Effector memory CD4-positive, alpha-beta T cell (primary cell): Measurements from ENCODE around the gene MARCHF5.
"Not testable (repeated sequence)": the region's sequence is repeated elsewhere in the genome, so short reads cannot be mapped to it uniquely, and the experiment has no call there.

Source experiments
- DNase-seq, 3 donors: peaks; one replicate each; pipeline ENCODE4 v3.0.0-alpha.2; 2020
- H3K27ac ChIP-seq: 2 replicates; pipeline ENCODE4 v1.7.0; 2013; ENCODE audit warnings: mild to moderate bottlenecking, low read length, moderate library complexity; ENCODE audit not compliant: insufficient read depth, poor library complexity, severe bottlenecking
- H3K27me3 ChIP-seq: replicated peaks from 2 replicates; pipeline ENCODE4 v1.7.0; 2013; ENCODE audit warnings: mild to moderate bottlenecking, low read length; ENCODE audit not compliant: insufficient read depth, control insufficient read depth, poor library complexity, severe bottlenecking
- H3K36me3 ChIP-seq: 2 replicates; pipeline ENCODE4 v1.7.0; 2013; ENCODE audit warnings: mild to moderate bottlenecking, low read length, moderate library complexity; ENCODE audit not compliant: control insufficient read depth, insufficient read depth
- H3K4me1 ChIP-seq: 2 replicates; pipeline ENCODE4 v1.7.0; 2013; ENCODE audit warnings: low read length, mild to moderate bottlenecking; ENCODE audit not compliant: control insufficient read depth, insufficient read depth, poor library complexity, severe bottlenecking
- H3K4me3 ChIP-seq: 2 replicates; pipeline ENCODE4 v1.7.0; 2013; ENCODE audit warnings: low read length, low read depth, mild to moderate bottlenecking; ENCODE audit not compliant: insufficient read depth, poor library complexity, severe bottlenecking
- H3K9me3 ChIP-seq: 2 replicates; pipeline ENCODE4 v1.7.0; 2013; ENCODE audit warnings: mild to moderate bottlenecking, low read length, moderate library complexity; ENCODE audit not compliant: control insufficient read depth

MARCHF5 gene

DNA sequence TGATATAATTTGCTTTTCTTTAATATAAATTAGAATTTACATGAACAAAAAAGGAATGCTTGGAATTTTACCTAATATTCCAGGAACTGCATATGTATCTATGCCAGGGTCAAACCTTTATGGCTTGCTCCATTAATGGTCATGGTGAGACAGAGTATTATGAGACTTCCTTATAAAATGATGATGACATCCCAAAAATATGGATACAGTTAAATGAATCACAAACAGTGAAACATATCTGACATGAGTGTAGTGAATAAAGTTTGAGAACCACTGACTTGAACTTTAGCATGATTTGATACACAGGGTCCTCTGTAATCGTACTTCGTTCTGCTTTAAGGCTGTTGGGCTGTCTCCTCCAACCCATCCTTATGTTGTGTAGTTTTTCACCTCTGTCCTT is 51.8 kb downstream of the MARCHF5 start:
- H3K4me1 ChIP-seq: no peaks in the 10 kb centered on the region
- H3K4me3 ChIP-seq: no peak overlapping the region
- H3K36me3 ChIP-seq: no peaks in the 10 kb centered on the region
- H3K27me3 ChIP-seq: no peaks in the 10 kb centered on the region
- H3K9me3 ChIP-seq: no peaks in the 10 kb centered on the region
- H3K27ac ChIP-seq: no peak overlapping the region
- DNase-seq: no peak

DNA sequence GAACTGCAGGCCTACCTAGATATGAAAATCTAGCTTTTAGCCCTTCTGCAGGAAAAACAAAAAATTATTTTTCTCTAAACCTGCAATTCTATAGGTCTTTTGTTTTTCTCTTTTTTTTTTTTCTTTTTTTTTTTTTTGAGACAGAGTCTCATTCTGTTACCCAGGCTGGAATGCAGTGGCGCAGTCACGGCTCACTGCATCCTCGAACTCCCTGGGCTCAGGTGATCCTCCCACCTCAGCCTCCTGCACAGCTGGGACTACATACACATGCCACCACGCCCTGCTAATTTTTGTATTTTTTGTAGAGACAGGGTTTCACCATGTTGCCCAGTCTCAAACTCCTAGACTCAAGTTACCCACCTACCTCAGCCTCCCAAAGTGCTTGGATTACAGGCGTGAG is 54.6 kb downstream of the MARCHF5 start:
- peaks cover 17% of the 10 kb centered on the region for H3K36me3 ChIP-seq
- not testable (repeated sequence) for DNase-seq, H3K9me3 ChIP-seq, H3K27me3 ChIP-seq, H3K4me1 ChIP-seq, H3K4me3 ChIP-seq, H3K27ac ChIP-seq

DNA sequence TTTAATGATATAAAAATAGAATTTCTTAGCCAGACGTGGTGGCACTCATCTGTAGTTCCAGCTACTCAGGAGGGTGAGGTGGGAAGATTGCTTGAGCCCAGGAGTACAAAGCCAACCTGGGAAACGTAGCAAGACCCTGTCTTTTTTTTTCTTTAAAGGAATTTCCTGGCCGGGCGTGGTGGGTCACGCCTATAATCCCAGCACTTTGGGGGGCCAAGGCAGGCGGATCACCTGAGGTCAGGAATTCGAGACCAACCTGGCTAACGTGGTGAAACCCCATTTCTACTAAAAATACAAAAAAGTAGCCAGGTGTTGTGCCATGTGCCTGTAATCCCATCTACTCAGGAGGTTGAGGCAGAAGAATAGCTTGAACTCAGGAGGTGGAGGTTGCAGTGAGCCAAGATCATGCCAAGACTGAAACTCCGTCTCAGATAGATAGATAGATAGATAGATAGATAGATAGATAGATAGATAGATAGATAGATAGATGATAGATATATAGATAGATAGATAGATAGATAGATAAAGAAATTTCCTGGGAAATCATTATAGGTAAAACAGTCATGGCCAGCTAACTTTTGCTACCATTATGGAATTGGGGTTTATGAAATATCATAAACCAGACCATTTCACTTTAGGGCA is 56.2 kb downstream of the MARCHF5 start:
- not testable (repeated sequence) for H3K4me1 ChIP-seq, H3K4me3 ChIP-seq, DNase-seq, H3K27me3 ChIP-seq, H3K27ac ChIP-seq, H3K9me3 ChIP-seq
- peaks cover 17% of the 10 kb centered on the region for H3K36me3 ChIP-seq

DNA sequence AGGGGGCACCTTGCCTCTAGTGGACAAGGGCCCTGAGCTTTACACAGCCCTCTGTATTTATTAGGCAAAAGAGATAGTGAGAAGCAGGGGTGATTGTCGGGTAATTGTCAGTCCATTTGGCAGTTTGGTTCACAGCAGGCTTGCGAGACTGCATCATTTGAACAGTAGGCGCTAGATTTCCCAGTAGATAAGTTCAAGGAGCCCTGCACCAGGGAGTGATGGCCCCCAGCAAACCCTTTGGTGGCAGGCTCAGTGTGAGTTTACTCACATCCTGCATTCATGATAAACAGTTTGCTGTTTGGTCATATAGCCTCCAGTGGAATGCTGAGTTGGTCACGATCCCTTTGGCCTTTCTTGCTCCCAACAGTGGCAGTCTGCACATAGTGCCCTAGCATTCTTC is 59.4 kb downstream of the MARCHF5 start:
- Histone ChIP-seq H3K36me3 (peaks cover 17% of the 10 kb centered on the region), H3K27ac (no peak overlapping the region), H3K4me1 (no peaks in the 10 kb centered on the region), H3K4me3 (no peak overlapping the region), H3K9me3 (no peaks in the 10 kb centered on the region), H3K27me3 (no peaks in the 10 kb centered on the region)
- DNase-seq: no peak

- Histone ChIP-seq H3K9me3 (no peaks in the 10 kb centered on the region), H3K27me3 (no peaks in the 10 kb centered on the region), H3K4me1 (no peaks in the 10 kb centered on the region), H3K36me3 (peaks cover 4% of the 10 kb centered on the region), H3K27ac (no peak overlapping the region), H3K4me3 (no peak overlapping the region)
- no peak for DNase-seq
Observed at GRCh38 chr10:92354587-92354986, 63.6 kb downstream of the MARCHF5 start.

GRCh38 chr10:92356041-92356440 is 65.1 kb downstream of the MARCHF5 start:
- no peak overlapping the region for H3K27ac ChIP-seq
- DNase-seq: no peak
- no peaks in the 10 kb centered on the region for H3K27me3 ChIP-seq
- H3K36me3 ChIP-seq: no peaks in the 10 kb centered on the region
- H3K4me1 ChIP-seq: no peaks in the 10 kb centered on the region
- no peaks in the 10 kb centered on the region for H3K9me3 ChIP-seq
- H3K4me3 ChIP-seq: no peak overlapping the region

DNA sequence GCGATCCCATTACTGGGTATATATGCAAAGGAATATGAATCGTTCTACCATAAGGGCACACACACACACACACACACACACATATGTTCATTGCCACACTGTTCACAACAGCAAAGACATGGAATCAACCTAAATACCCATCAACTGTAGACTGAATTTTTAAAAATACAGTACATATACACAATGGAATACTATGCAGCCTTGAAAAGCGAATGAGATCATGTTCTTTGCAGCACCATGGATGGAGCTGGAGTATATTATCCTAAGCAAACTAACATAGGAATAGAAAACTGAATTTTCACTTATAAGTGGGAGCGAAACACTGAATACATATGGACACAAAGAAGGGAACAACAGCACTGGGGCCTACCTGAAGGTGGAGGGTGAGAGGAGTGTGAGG is 72.5 kb downstream of the MARCHF5 start:
- no peak overlapping the region for H3K27ac ChIP-seq
- no peak overlapping the region for H3K4me3 ChIP-seq
- DNase-seq: no peak
- no peaks in the 10 kb centered on the region for H3K9me3 ChIP-seq
- H3K27me3 ChIP-seq: no peaks in the 10 kb centered on the region
- no peaks in the 10 kb centered on the region for H3K4me1 ChIP-seq
- H3K36me3 ChIP-seq: no peaks in the 10 kb centered on the region

DNA sequence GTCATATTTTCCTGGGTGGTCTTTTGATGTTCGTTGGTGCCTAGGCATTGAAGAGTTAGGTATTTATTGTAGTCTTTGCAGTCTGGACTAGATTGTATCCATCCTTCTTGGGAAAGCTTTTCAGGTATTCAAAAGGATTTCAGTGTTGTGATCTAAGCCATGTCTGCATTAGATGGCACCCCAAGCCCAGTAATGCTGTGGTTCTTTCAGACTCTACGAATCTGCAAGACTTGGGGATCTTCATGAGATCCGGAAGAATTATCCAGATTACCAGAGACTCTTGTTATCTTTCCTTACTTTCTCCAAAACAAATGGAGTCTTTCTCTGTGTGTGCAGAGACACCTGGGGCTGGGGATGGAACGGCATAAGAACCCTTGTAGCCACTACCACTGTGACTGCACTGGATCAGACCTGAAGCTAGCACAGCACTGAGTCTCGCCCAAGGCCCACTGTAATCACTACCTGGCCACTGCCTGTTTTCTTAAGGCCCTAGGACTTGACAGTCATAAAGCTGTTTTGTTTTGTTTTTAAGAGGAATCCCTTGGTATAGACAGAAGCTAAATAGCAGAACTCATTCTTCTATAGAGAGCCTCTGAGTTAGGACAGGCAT is 75.5 kb downstream of the MARCHF5 start:
- Histone ChIP-seq H3K27ac (no peak overlapping the region), H3K4me1 (no peaks in the 10 kb centered on the region), H3K4me3 (no peak overlapping the region), H3K36me3 (no peaks in the 10 kb centered on the region), H3K27me3 (no peaks in the 10 kb centered on the region), H3K9me3 (no peaks in the 10 kb centered on the region)
- no peak for DNase-seq

DNA sequence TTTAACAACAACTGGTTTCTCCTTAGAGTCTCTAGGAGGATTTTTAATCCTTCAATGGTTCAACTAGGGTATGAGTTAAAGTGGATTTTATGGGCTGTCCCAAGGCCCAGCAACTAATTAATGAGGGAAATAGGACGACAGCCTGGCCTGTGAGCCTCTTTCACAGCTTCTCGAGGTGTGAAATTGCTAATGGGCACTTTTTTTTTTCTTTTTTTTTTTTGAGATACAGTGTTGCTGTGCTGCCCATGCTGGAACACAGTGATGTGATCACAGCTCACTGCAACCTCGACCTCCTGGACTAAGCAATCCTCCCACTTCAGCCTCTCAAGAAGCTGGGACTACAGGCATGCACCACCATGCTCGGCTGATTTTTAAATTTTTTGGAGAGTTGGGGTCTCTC is 87.0 kb downstream of the MARCHF5 start:
- H3K9me3 ChIP-seq: no peaks in the 10 kb centered on the region
- H3K27ac ChIP-seq: no peak overlapping the region
- no peaks in the 10 kb centered on the region for H3K4me1 ChIP-seq
- H3K36me3 ChIP-seq: no peaks in the 10 kb centered on the region
- DNase-seq: no peak
- H3K4me3 ChIP-seq: no peak overlapping the region
- H3K27me3 ChIP-seq: no peaks in the 10 kb centered on the region

GRCh38 chr10:92381543-92381954 is 90.6 kb downstream of the MARCHF5 start:
- DNase-seq: no peak
- Histone ChIP-seq H3K27ac (no peak overlapping the region), H3K27me3 (no peaks in the 10 kb centered on the region), H3K36me3 (no peaks in the 10 kb centered on the region), H3K4me1 (no peaks in the 10 kb centered on the region), H3K9me3 (no peaks in the 10 kb centered on the region), H3K4me3 (no peak overlapping the region)
